NCI-H524 (cell line): Measurements from ENCODE around the gene TMSB10.
A peak's percentile ranks its signal among the peaks of the same experiment; 100 is the strongest.

ENCODE experiments used
- DNase-seq, 2 experiments: peaks; one replicate each; lab custom pipeline; 2025; lab: John Stamatoyannopoulos, UW

TMSB10 gene

GRCh38 chr2:84880395-84880644, 25.1 kb upstream of the TMSB10 start:
- DNase-seq, result no peak

GRCh38 chr2:84880645-84881521, 24.6 kb upstream of the TMSB10 start, which contains the start of gene TRABD2A:
TRABD2A (minus strand) TSS chr2:84881084; CDS start chr2:84881039, 45 bp downstream.
- peak in 1 of 2 experiments; percentile 15 for DNase-seq

- peak; percentile 43 to 76 for DNase-seq
These were observed 23.7 kb upstream of the TMSB10 start for GRCh38 chr2:84881581-84882413.

- DNase-seq, result no peak
These were observed 23.1 kb upstream of the TMSB10 start for GRCh38 chr2:84882414-84882738.

- DNase-seq, result no peak
These were observed 22.5 kb upstream of the TMSB10 start for GRCh38 chr2:84882775-84883550.

- no peak for DNase-seq
These were observed 21.0 kb upstream of the TMSB10 start for GRCh38 chr2:84884449-84884848.

GRCh38 chr2:84885111-84885510, 20.3 kb upstream of the TMSB10 start:
- DNase-seq, result no peak

GRCh38 chr2:84886791-84887190, 18.7 kb upstream of the TMSB10 start:
- no peak for DNase-seq

- no peak for DNase-seq
These were observed 16.8 kb upstream of the TMSB10 start for GRCh38 chr2:84888401-84889276.

- DNase-seq, result no peak
These were observed 16.1 kb upstream of the TMSB10 start for GRCh38 chr2:84889332-84889731.

- DNase-seq, result no peak
These were observed 14.0 kb upstream of the TMSB10 start for GRCh38 chr2:84891355-84892010.

- DNase-seq, result peak; percentile 80 to 85
These were observed 11.3 kb upstream of the TMSB10 start for GRCh38 chr2:84894131-84894586.

GRCh38 chr2:84894758-84895520, 10.5 kb upstream of the TMSB10 start:
- peak; percentile 66 to 71 for DNase-seq

GRCh38 chr2:84896567-84896966, 8.9 kb upstream of the TMSB10 start:
- no peak for DNase-seq

- no peak for DNase-seq
These were observed 7.7 kb upstream of the TMSB10 start for GRCh38 chr2:84897773-84898172.

GRCh38 chr2:84899304-84900204, 5.9 kb upstream of the TMSB10 start:
- no peak for DNase-seq

- DNase-seq, result no peak
These were observed 4.5 kb upstream of the TMSB10 start for GRCh38 chr2:84900971-84901370.

- no peak for DNase-seq
These were observed 3.8 kb upstream of the TMSB10 start for GRCh38 chr2:84901593-84902120.

GRCh38 chr2:84902526-84902925, 2.9 kb upstream of the TMSB10 start:
- no peak for DNase-seq
